ENCODE data around the gene CCDC12.

The CCDC12 gene

DNA sequence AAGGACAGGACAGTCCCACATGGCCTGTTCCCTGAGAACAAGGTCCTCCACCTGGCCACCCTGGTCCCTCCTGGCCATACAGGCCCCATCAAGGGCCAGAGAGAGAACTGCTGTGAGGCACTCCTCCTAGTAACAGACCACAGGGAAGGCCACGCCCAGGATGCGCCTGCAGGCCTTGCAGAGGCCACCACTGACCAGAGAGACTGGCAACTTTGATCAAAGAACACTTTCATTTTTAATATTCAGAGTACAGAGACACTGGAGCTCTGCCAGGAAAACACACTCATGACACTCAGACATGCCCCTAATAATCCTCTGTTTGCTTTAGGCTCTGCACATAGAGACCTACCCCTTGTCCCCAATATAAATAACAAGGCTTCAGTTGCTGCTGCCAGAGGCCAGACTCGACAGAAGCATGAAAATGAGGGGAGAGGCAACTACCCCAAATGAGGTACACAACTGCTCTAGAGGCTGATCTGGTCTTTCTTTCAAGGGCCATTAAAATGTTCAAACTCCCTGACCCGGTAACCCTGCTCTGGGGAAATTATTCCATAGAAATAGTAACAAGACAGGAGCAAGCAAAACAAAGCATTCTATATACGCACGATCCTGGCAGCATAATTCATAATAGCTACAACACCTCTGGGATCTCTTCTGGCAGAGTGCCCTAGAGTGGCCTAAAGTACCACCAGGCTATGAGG, 44.8 kb downstream of the CCDC12 start:
- no peak overlapping the region for H3K4me3 ChIP-seq (ENCODE audit: low read depth, low read length)
- peak; percentile 47 for DNase-seq (ENCODE audit: low read depth)
- TF ChIP-seq, protein P1, sequence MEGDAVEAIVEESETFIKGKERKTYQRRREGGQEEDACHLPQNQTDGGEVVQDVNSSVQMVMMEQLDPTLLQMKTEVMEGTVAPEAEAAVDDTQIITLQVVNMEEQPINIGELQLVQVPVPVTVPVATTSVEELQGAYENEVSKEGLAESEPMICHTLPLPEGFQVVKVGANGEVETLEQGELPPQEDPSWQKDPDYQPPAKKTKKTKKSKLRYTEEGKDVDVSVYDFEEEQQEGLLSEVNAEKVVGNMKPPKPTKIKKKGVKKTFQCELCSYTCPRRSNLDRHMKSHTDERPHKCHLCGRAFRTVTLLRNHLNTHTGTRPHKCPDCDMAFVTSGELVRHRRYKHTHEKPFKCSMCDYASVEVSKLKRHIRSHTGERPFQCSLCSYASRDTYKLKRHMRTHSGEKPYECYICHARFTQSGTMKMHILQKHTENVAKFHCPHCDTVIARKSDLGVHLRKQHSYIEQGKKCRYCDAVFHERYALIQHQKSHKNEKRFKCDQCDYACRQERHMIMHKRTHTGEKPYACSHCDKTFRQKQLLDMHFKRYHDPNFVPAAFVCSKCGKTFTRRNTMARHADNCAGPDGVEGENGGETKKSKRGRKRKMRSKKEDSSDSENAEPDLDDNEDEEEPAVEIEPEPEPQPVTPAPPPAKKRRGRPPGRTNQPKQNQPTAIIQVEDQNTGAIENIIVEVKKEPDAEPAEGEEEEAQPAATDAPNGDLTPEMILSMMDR (conservative IDR thresholded peaks at IDR 0.05; ENCODE audit: low read depth, low read length) = no peak

DNA sequence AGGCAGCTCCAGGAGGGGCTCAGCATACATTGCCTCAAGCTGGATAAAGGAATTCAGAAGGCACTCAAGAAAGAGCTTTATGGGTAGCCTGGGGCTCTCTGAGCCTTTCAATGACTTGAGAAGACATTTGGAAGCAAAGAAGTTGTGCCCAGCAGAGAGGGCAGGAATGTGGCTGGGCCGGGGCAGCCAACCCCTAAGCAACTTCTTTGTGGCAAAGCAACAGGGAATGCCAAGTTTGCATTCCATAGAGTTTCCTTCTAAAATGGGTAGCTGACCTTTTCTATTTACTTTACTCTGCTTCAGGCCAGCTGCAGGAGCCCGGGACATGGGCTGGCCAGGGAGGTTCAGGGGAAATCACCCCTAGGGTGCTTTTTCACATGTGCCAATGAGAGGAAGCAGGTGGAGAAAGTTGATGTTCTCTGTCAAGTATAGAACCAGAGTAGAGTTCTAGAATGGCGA, 45.6 kb downstream of the CCDC12 start:
- no peak for DNase-seq (ENCODE audit: low read depth)
- no peak overlapping the region for H3K4me3 ChIP-seq (ENCODE audit: low read depth, low read length)
- TF ChIP-seq, protein P1 (conservative IDR thresholded peaks at IDR 0.05; ENCODE audit: low read depth, low read length) = no peak

DNA sequence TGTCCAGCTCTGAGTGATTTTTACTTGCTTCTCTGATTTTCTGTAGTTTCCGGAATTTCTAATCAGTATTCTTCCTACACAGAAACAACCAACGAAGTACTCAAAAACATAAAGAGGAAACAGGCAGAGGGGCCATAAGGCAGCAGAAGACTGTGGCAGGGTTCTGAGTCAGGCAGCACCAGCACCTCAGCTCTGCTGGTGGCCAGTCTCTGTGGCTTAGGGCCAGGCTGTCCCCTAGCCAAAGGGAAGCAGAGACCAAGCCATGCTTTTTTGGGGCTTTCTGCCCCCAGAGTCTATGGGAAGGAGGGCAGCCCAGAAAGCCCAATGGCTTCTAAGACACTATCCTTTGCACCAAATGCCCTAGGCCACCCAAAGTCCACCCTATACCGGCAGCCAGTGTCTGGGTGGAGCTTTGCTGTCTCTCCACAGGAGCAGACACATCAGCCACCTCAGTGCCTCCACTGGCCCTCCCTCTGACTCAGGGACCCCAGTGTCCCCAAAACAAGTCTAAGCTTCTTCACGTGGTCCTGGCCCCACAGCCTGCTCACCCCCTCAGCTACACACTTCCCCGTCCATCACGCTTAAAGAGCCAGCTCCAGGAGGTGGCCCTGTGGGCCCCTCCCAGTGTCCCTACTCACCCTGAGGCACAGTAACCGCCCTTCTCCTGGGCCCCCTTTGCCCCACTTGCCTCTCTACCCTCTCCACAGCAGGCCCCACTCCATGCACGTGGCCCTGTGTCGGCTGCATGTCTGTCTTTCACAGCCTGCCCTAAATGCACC, 46.2 kb downstream of the CCDC12 start:
- H3K4me3 ChIP-seq (ENCODE audit: low read depth, low read length) = no peak overlapping the region
- TF ChIP-seq, protein P1 (conservative IDR thresholded peaks at IDR 0.05; ENCODE audit: low read depth, low read length) = no peak
- no peak for DNase-seq (ENCODE audit: low read depth)

DNA sequence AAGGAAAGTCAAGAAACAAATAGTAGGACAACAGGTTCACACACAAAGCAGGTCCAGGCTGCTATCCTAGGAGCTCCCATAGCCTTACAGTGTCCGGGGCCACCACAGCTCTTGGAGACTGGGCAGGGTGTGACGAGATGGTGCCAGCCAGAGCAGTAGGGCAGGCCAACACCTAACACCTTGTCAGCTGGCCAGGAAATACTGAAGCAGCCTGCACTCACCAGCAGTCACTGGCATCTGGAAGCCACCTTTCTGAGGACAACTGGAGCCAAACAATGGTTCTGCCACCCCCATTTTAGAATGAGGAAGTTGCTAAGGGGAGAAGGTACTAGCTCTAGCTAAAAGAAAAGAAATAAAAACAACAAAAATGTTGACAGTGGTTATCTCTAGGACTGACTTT, 47.2 kb downstream of the CCDC12 start:
- no peak for DNase-seq (ENCODE audit: low read depth)
- H3K4me3 ChIP-seq (ENCODE audit: low read depth, low read length) = no peak overlapping the region
- TF ChIP-seq, protein P1 (conservative IDR thresholded peaks at IDR 0.05; ENCODE audit: low read depth, low read length) = no peak

DNA sequence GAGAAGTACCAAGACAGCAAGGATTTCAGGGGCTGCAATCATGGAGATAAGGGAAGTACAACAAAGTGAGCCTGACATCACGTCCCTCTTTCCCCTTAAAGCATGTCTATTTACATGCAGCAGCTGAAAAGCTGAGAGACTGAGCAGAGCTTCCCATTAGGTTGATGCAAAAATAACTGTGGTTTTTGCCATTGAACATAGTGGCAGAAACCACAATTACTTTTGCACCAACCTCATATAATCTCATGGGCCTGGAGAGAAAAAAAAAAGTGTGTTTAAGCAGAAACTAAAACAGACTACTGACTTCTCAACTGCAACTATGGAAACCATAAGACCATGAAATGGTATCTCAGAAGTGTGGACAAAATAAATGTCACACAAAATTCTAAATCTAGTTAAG, 48.3 kb downstream of the CCDC12 start:
- H3K4me3 ChIP-seq (ENCODE audit: low read depth, low read length) = no peak overlapping the region
- no peak for DNase-seq (ENCODE audit: low read depth)
- TF ChIP-seq, protein P1 (conservative IDR thresholded peaks at IDR 0.05; ENCODE audit: low read depth, low read length) = no peak

DNA sequence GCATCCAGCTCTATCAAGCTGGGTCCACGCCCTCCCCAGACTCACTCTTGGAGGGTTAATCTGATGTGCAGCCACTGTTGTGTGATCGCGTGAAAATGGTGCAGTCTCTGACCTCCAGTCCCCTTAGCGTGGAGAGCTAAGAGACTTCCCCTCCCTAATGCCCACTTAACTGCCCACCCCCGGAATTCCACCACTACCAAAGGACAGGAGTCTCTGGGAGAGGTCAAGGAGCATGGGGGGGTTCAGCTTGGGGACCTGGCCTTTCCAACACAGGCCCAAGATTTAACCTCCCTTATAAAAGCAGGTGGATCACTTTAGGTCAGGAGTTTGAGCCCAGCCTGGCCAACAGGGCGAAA, 48.8 kb downstream of the CCDC12 start:
- no peak overlapping the region for H3K4me3 ChIP-seq (ENCODE audit: low read depth, low read length)
- DNase-seq (ENCODE audit: low read depth) = no peak
- TF ChIP-seq, protein P1 (conservative IDR thresholded peaks at IDR 0.05; ENCODE audit: low read depth, low read length) = no peak

All from choroid plexus epithelial cell (primary cell).